GM23248 (cell line): ENCODE measurements around the gene SEMA4D.

ENCODE experiments used
- EZH2 ChIP-seq: fragments of 200-600 bp; sonication (generic); IDR thresholded peaks from 2 replicates; pipeline ENCODE4 v1.6.1; 2018; ENCODE audit warnings: antibody characterized with exemption, mild to moderate bottlenecking; ENCODE audit not compliant: insufficient read depth, poor library complexity, severe bottlenecking
- EZH2phosphoT487 ChIP-seq: fragments of 200-600 bp; sonication (generic); IDR thresholded peaks from 2 replicates; pipeline ENCODE4 v1.6.1; 2018; ENCODE audit warnings: antibody characterized with exemption, moderate library complexity, mild to moderate bottlenecking, low read depth; ENCODE audit not compliant: insufficient read depth

- TF ChIP-seq EZH2phosphoT487, result no peak
- no peak for TF ChIP-seq EZH2
These were observed 40.5 kb downstream of the SEMA4D start for GRCh38 chr9:89457376-89457855.
